A673 (cell line): ENCODE results near the gene SORBS2.

Source experiments
- CTCF ChIP-seq: fragments of 300-800, 200-600 bp; sonication (generic); conservative IDR thresholded peaks from 2 replicates; pipeline ENCODE4 v1.5.1; 2017; ENCODE audit warnings: low read depth, mild to moderate bottlenecking, antibody characterized with exemption, low read length, moderate library complexity, mixed read lengths
- EZH2 ChIP-seq: fragments of 200-600 bp; sonication (generic); IDR thresholded peaks from 2 replicates; pipeline ENCODE4 v1.6.1; 2017; ENCODE audit warnings: borderline replicate concordance, low read depth, mild to moderate bottlenecking, mixed read lengths, antibody characterized with exemption, low read length; ENCODE audit not compliant: poor library complexity, severe bottlenecking

- TF ChIP-seq CTCF, result no peak
- no peak for TF ChIP-seq EZH2
Measured at GRCh38 chr4:185624259-185624589, 187.8 kb downstream of the SORBS2 start.
